Measurements from ENCODE around the gene SEC14L5. TPM values are rescaled to one million over a fixed set of nuclear protein-coding genes. Genes with fewer than 3 reads are reported as not detected.

The SEC14L5 gene
- total and polyA plus RNA-seq, 2 of the 4 experiments (the other 2 are of a cell fraction) = 0.07 TPM; not detected in 1

DNA sequence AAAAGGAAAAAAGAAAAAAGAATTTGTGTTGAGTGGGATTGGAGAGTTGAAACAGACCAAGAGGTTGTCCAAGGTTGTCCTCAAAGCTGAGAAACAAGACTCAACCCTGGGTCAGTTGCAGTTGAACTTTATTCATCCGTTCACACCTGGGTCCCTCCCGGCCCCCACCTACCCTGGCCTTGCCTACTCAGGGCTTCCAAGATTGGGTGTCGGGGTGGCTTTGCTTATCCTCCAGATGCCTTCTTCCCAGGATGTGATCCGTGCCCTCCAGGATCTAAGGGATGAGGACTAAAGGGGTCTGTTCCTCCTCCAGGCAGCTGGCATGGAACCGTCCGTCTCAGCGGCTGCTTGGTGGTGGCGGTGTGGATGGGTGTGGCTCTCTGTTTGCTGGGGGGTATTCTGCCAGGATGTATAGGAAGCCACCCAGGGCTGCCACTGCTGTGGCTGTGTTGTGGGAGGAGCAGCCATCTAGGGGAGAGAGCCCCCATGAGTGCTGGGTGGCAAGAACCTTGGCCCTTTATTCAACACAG, 85.9 kb downstream of the SEC14L5 start:
- no CpG with 5 or more reads among the region's 8 CpGs for WGBS, 2 experiments (ENCODE audit: extremely low coverage in 2 of 2, insufficient read length in 1 of 2)
- intact Hi-C loops (cut with micrococcal nuclease) = no loop called here
- Histone ChIP-seq H3K14ac (replicated peaks; ENCODE audit: low read depth, low read length) (no peak overlapping the region), H3K9me1 (ENCODE audit: insufficient read depth, low read length) (peaks cover 5% of the 10 kb centered on the region; the same call in 1 of the 2 replicates), H3K27me3 (ENCODE audit: control insufficient read depth, insufficient read depth, low read length) (peaks cover 7% of the 10 kb centered on the region; the same call in 1 of the 2 replicates), H4K20me1 (ENCODE audit: insufficient read depth, low read length) (no peaks in the 10 kb centered on the region; the same call in 1 of the 2 replicates), H4K5ac (ENCODE audit: low read depth, low read length) (no peak overlapping the region), H3K4me1 (ENCODE audit: control insufficient read depth, insufficient read depth, low read length) (no peaks in the 10 kb centered on the region; the same call in 1 of the 2 replicates), H2BK120ac (ENCODE audit: low read depth, low read length) (no peak overlapping the region), H4K8ac (ENCODE audit: low read depth in 2 of 2, low read length in 2 of 2) (no peak overlapping the region), H2AFZ (replicated peaks; ENCODE audit: low read length, poor library complexity) (no peak overlapping the region), H3K4me2 (ENCODE audit: low read depth, low read length) (no peak overlapping the region), H3K18ac (ENCODE audit: low read depth, low read length) (no peak overlapping the region), H2AK9ac (replicated peaks; ENCODE audit: low read depth, low read length, poor library complexity) (no peak overlapping the region), H2BK20ac (ENCODE audit: low read depth, low read length) (no peak overlapping the region), H4K91ac (ENCODE audit: insufficient read depth, low read depth, low read length) (no peak overlapping the region), H3K27ac (ENCODE audit: insufficient read depth, low read length) (no peak overlapping the region), H3K79me1 (ENCODE audit: low read depth in 1 of 2, low read length in 2 of 2) (no peaks in the 10 kb centered on the region), H3K23ac (ENCODE audit: low read depth, low read length) (no peak overlapping the region), H3K9me3 (ENCODE audit: control insufficient read depth, insufficient read depth, low read length) (no peaks in the 10 kb centered on the region), H3K9ac (ENCODE audit: low read depth, low read length) (no peak overlapping the region), H2BK5ac (ENCODE audit: low read depth, low read length, poor library complexity, severe bottlenecking) (no peak overlapping the region), H3K4me3 (ENCODE audit: insufficient read depth, low read depth, low read length) (no peak overlapping the region), H3K36me3 (ENCODE audit: control insufficient read depth, insufficient read depth, low read length) (no peaks in the 10 kb centered on the region), H3K56ac (ENCODE audit: extremely low read depth, insufficient read depth, low read length) (no peak overlapping the region), H2BK15ac (ENCODE audit: low read depth, low read length) (no peak overlapping the region), H2AK5ac (ENCODE audit: low read depth, low read length) (no peak overlapping the region), H3K4ac (ENCODE audit: low read depth, low read length) (no peak overlapping the region)
- no peak for ATAC-seq (ENCODE audit: low read depth)
- DNase-seq = no peak
- BruUV-seq (replicated peaks) = no TSS peak
- dilution Hi-C loops (cut with HindIII; ENCODE audit: low sequenced_read_pairs, unreplicated experiment) = no loop called here
- in situ Hi-C loops (cut with MboI; ENCODE audit: low sequenced_read_pairs) = no loop called here
- ChIA-PET POLR2A (ENCODE audit: unreplicated experiment) (no interaction called here), CTCF (no interaction called here)
- TF ChIP-seq FOS (IDR thresholded peaks at IDR 0.05; ENCODE audit: low read depth, low read length) (no peak), RCOR1 (IDR thresholded peaks at IDR 0.05; ENCODE audit: insufficient replicate concordance, low read length) (no peak), SMC3 (IDR thresholded peaks at IDR 0.05; ENCODE audit: low read depth, low read length) (no peak), CEBPB (IDR thresholded peaks at IDR 0.05; ENCODE audit: low read depth, low read length) (no peak), CHD1 (IDR thresholded peaks at IDR 0.05; ENCODE audit: low read depth, low read length) (no peak), MAZ (IDR thresholded peaks at IDR 0.05; ENCODE audit: borderline replicate concordance, low read depth, low read length) (no peak), POLR2A (IDR thresholded peaks at IDR 0.05; ENCODE audit: low read depth, low read length) (no peak), MAFK (IDR thresholded peaks at IDR 0.05; ENCODE audit: low read depth, low read length) (no peak), RAD21 (IDR thresholded peaks at IDR 0.05; ENCODE audit: low read length) (no peak)
- TF ChIP-seq, protein P1, sequence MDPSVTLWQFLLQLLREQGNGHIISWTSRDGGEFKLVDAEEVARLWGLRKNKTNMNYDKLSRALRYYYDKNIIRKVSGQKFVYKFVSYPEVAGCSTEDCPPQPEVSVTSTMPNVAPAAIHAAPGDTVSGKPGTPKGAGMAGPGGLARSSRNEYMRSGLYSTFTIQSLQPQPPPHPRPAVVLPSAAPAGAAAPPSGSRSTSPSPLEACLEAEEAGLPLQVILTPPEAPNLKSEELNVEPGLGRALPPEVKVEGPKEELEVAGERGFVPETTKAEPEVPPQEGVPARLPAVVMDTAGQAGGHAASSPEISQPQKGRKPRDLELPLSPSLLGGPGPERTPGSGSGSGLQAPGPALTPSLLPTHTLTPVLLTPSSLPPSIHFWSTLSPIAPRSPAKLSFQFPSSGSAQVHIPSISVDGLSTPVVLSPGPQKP (IDR thresholded peaks at IDR 0.05; ENCODE audit: borderline replicate concordance, low read depth, low read length) = no peak
- TF ChIP-seq, protein P2, sequence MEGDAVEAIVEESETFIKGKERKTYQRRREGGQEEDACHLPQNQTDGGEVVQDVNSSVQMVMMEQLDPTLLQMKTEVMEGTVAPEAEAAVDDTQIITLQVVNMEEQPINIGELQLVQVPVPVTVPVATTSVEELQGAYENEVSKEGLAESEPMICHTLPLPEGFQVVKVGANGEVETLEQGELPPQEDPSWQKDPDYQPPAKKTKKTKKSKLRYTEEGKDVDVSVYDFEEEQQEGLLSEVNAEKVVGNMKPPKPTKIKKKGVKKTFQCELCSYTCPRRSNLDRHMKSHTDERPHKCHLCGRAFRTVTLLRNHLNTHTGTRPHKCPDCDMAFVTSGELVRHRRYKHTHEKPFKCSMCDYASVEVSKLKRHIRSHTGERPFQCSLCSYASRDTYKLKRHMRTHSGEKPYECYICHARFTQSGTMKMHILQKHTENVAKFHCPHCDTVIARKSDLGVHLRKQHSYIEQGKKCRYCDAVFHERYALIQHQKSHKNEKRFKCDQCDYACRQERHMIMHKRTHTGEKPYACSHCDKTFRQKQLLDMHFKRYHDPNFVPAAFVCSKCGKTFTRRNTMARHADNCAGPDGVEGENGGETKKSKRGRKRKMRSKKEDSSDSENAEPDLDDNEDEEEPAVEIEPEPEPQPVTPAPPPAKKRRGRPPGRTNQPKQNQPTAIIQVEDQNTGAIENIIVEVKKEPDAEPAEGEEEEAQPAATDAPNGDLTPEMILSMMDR (conservative IDR thresholded peaks at IDR 0.05; ENCODE audit: low read depth, low read length) = no peak
